ENCODE measurements around the gene PRELID2.
"Not testable (repeated sequence)": the region's sequence is repeated elsewhere in the genome, so short reads cannot be mapped to it uniquely, and the experiment has no call there.

PRELID2 gene

GRCh38 chr5:145738227-145738626, 96.9 kb downstream of the PRELID2 start:
- DNase-seq: no peak

DNA sequence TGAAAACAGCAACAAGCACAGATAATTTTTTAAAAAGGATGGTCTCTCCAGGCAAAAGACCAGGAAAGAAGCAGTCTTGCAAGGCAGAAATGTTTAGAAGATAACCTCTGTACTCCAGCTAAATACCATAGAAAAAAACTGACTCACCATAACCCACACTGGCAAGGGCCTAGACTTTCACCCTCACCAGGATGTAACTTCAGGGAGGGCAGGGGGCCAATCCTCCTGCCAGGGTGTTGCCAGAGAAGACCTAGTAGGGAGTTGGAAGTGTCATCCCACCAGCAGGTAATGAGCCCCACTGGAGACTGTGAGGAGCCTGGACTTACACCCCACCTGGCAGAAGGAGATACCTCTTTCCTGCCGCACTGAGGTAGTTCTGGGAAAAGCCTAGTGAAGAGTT, 97.6 kb downstream of the PRELID2 start:
- DNase-seq: no peak

DNA sequence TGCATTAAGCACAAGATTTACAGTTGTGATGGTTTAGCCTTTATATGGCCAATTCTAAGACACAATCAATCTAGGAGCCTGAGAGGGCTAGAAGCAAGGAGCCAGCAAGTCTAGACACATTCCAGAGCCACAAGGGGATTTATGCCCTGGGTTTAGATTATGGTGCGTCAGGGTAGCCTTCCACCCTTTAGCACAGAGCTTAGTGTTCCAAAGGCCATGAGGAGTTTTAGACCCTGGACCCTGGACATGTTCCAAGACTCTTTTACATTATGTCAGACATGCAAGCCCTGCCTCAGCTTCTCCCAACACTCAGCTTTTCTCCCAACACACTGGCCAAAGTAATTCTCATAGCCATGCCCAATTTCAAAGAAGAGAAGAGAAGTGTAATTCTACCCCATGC, 105.2 kb downstream of the PRELID2 start:
- DNase-seq: not testable (repeated sequence)

DNA sequence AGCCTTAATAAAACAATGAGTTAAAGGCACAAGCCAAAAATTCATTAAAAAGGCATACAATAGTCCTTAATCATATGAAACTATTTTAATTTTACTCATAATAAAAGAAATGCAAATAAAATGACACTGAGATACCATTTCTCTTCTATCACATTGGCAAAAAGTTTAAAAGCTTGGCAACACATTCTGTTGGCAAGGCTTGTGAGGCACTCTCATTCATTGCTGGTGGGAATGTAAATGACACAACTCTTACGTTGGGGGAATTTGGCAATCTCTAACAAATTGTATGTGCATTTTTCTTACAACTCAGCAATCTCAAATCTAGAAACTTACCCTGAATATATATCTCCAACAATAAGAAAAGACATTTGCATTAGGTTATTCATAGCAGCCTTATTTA, 111.6 kb downstream of the PRELID2 start:
- DNase-seq: no peak

GRCh38 chr5:145718956-145719355, 116.2 kb downstream of the PRELID2 start:
- no peak for DNase-seq

GRCh38 chr5:145715412-145715811, 119.7 kb downstream of the PRELID2 start:
- no peak for DNase-seq

- DNase-seq: no peak
Observed at GRCh38 chr5:145712245-145712644, 122.9 kb downstream of the PRELID2 start.

DNA sequence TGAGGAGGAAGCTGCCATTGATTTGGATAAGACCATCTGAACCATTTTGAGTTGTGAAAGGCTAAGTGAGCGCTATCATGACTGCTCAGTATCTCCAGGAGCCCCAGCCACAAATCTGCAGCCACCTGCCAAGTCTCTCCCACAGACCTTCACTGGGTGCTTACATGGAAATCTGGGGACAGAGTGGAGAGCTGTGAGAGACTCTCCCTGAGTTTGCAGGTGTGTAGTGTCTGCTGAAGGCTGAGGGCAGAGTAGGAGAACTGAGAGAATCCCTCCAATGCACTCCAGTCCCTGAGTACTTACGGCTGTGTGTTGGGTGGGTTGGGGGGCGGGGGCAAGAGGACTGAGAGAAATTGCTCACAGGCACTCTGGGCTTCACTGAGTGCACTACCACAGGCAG, 123.7 kb downstream of the PRELID2 start:
- no peak for DNase-seq

Data from T1000 (cell line).